KG1 (cell line): ENCODE measurements around the gene ADARB2.

Experiments
- DNase-seq: peaks from one replicate; lab custom pipeline; 2025; lab: John Stamatoyannopoulos, UW

ADARB2 gene

GRCh38 chr10:1153805-1154351 lies 583.4 kb downstream of the ADARB2 start:
- no peak for DNase-seq

DNA sequence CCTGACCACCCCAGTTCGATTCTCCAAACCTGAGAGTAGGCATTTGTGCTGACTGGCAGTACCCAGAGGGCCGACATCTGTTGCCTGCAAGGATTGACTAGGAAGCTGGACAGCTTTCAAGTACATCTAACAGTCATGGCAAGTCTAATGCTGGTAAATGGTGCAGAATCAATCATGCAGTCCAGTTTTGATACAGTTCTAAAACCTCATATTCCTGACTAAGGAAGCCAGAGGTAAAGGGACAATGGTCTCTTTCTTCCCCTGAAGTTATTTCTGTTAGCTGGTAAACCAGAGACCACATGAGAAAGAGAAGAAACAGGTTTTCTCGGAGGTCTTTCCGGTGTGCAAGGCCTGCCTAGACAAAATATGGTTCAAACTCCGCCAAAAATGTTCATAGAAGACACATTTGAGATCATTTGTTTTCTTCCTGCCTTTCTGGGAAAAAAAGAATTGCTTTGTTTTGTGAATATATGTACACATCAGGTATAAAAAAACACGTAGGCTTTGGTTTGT lies 584.0 kb downstream of the ADARB2 start:
- DNase-seq: no peak

DNA sequence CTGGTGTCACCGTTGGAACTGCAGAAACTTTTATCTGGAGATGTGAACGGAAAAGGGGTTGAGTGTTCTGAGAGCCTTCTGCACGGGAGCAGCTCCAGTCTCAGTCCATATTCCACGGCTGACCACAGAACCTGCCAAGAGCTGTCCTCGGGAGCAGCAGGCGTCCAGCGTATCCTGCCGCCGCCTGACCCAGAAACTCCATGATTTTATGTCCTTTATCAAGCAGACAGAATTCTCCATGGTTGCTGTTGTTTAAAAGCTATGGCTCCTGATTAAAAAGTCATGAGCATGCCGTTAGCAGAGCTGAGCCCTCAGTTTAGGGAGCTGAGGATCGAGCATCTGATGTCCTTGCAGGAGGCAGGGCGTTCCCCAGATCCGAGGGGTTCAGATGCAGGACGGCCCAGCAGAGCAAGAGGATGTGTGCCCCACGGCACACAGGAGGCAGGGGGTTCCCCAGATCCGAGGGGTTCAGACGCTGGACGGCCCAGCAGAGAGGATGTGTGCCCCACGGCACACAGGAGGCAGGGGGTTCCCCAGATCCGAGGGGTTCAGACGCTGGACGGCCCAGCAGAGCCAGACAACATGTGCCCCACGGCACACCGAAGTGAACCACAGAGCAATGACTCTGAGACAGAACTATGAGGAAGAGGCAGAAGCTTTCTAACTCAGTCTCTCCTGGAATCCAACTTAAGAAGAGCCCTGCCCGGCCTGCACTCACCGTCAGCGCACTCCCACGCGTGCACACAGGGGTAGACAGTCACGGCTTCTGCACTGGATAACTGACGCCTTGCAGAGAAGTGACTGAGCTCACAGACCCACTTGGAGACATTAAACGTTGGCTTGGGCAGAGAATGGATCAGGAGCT lies 584.7 kb downstream of the ADARB2 start:
- no peak for DNase-seq

DNA sequence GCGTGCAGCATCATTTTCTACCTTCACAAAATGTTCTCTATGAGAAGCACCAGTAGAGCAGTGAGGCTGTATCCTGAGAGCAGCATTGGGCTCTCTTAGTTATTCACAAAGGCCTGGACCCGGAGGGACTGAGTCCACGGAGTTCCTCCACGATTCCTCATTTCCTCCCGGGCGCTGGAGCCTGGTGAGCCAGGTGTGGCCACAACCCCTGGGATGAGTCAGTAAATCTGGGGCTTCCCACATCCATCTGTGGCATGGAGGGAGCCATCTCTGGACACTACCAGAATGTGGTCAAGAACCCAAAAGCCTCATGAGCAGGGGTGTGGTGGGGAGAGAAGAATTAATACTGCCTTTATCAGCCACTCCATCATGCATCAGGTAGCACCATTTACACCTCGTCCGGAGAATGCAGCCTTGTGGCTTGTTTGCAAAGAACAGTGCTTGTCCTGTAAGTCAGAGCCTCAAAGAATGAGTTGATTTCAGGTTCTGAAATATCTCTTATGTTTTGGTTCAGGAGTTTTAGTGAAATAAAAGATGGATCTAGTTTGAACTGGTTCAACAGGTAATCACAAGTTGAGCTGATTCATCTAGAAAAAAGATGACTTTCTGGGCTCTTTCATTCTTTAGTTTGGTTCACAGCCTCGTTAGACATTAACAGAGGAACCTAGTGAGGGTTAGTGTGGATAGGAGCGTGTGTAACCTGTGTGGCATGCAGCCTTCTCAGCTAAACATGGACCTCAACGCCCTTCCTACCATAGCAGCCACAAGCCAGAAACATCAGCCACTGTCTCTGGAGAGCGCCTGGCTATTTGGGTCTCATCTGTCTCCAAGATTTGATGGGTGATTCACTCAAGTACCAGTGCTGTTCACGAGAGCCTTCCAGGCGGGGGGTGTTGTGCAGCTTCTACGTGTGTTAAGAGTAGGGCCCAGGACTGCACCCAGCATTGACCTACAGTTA lies 586.0 kb downstream of the ADARB2 start:
- DNase-seq: no peak

DNA sequence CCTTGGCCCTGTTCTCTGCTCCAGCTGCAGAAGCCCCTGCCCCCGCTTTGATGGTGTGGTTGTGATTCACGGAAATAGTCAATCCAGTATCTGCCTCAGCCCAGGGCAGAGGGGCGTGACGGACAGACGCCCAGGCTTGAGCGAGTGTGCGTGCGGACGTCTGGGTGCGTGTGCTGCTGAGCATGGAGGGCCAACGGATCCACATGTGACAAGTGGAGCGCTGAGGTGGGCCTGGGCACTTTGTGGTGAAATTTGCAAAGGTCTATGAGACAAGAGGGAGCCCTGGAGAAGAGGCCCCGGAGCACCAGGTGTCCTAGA lies 586.7 kb downstream of the ADARB2 start:
- no peak for DNase-seq

GRCh38 chr10:1149793-1150637 lies 587.3 kb downstream of the ADARB2 start:
- DNase-seq: no peak

DNA sequence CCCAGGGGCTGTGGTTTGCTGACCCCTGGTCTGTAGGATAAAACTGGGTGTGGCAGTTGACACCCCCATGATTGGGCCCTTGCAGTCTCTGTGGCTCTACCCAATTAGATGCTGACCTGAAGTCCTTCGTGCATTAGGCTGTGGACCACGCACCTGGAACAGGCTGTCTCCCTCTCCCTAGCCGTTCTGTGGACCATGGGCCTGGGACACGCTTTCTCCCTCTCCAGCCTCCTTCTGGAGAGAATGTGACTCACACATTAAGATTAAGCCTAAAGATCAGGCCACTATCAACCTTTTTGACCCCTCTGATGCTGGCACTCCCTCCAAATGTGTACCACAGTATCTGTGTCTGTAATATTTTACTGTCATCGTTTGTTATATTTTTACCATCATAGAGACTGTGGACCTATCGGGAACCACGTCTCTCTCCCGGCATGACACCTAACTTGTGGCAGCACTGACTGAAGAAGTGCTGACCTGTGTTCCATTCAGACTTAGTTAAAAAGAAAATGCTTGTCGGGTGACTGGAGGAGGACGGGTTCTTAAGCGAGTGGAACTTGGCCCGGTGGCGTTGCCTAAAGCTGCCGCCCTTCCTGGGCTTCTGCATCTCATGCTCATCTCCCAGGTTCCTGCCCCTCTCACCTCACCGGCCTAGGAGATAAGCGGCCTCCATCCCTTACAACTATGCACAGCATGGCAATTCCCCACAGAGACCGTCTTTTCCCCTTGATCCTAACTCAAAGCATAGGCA lies 588.3 kb downstream of the ADARB2 start:
- DNase-seq: no peak

DNA sequence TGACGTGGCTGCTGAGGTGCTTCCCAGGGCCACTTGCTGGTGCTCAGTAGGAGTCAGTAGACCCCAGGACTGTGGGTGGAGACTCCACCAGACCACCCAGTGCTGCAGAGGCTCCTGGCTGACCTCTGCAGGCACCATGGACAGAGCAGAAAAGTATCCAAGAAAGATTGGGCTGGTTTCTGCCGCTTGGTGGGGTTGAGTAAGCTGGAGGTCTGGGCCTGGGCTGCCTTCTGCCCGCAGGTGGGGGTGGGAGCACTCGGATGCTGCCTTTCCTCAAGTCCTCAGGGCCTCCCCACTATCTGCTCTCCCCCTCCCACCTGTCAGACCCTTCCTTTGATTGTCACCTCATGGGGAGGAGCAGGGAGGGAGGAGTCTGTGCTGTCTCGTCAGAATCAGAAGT lies 589.5 kb downstream of the ADARB2 start:
- no peak for DNase-seq

- no peak for DNase-seq
Observed at GRCh38 chr10:1142596-1142995, 594.7 kb downstream of the ADARB2 start.

DNA sequence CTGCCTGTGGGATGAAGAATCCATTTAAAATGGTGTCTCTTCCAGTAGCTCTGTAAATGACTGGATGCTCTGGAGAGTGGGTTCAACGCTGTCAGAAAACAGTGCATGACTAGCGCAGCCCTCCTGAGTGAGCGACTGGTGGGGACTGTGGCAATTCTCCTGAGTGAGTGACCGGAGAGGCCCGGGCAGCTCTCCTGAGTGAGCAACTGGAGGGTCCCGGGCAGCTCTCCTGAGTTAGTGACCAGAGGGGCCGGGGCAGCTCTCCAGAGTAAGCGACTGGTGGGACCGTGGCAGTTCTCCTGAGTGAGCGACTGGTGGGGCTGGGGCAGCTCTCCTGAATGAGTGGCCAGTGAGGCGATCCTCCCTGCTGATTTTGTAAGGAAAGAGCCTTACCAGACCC lies 595.6 kb downstream of the ADARB2 start:
- no peak for DNase-seq

DNA sequence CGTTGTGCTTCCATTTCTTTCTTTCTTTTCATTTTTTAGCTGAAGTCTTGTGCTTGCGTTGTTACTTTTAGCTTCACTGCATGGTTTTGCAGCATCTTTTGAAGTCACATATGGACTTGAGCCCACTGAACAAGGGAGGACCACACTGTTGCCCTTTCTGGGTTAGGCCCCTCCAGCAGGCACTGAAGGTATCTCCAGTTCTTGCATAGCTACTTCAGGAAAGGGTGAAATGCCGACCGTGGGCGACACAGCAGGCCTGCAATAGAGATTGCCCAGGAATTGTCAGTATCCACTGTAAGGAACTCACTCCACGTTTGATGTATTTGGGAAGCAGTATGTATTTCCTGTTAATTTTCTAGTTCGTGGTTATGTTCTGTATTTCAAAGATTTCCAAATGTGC lies 596.1 kb downstream of the ADARB2 start:
- no peak for DNase-seq

DNA sequence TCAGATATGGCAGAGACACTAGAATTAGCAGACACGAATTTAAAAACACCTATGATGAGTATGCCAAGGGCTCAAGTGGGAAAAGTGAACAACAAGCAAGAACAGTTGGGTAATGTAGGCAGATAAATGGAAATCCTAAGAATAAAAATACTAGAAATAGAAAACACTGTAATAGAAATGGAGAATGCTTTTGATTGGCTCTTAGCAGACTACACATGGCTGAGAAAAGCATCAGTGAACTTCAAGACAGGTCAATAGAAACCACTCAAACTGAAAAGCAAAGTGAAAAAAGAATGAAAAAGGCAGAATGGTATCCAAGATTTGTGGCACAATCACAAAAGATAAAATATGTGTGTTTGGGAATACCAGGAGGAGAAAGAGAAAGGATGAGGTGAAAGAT lies 598.8 kb downstream of the ADARB2 start:
- DNase-seq: no peak

GRCh38 chr10:1137499-1138163 lies 599.7 kb downstream of the ADARB2 start:
- no peak for DNase-seq

DNA sequence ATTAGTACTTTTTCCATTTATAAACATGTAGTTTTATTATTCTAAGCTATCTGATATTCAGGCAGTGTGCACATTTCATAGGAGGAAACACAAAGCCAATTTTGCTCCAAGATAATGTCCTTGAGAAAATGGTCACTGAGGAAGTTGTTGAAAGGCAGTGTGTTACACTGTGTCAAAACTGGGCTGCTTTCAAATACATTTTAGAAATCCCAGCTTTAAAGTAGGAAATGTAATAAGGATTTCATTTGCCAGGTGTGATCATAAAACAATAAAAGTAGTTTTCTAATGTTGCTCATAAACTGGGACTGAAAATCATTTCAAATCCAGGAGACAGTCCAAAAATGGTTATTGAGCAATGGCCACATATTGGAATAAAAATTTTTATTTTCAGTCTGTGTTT lies 601.1 kb downstream of the ADARB2 start:
- no peak for DNase-seq

- DNase-seq: no peak
Observed at GRCh38 chr10:1134156-1134555, 603.2 kb downstream of the ADARB2 start.

GRCh38 chr10:1133495-1134045 lies 603.8 kb downstream of the ADARB2 start:
- DNase-seq: no peak

DNA sequence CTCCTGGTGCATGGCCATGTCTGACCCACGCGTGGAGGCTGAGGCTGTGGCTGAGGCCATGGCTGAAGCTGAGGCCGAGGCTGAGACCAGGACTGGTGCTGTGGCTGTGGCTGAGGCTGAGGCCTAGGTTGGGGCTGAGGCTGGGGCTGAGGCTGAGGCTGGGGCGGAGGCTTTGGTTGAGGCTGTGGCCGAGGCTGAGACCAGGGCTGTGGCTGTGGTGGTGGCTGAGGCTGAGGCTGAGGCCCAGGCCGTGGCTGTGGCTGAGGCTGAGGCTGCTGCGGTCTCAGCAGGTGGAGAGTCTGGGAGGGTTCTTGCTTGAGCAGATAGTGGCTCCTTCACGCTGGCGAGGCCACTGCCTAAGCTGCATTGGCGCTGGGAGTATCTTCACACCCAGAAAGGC lies 604.7 kb downstream of the ADARB2 start:
- DNase-seq: no peak

- DNase-seq: no peak
Observed at GRCh38 chr10:1130995-1131790, 606.1 kb downstream of the ADARB2 start.

- no peak for DNase-seq
Observed at GRCh38 chr10:1130226-1130625, 607.1 kb downstream of the ADARB2 start.
